ENCODE results near the gene HOXD3. TPM values are rescaled to one million over a fixed set of nuclear protein-coding genes. Genes with fewer than 3 reads are reported as not detected.

The HOXD3 gene
- total and polyA plus RNA-seq, 2 experiments from 2014 or later: not detected

GRCh38 chr2:176162911-176163671 lies 6.0 kb downstream of the HOXD3 start:
- Histone ChIP-seq H3K27ac (ENCODE audit: low read depth) (no peak overlapping the region), H3K4me1 (ENCODE audit: insufficient read depth) (peaks cover 45% of the 10 kb centered on the region), H3K27me3 (ENCODE audit: insufficient read depth) (peaks cover 100% of the 10 kb centered on the region), H2AFZ (no peak overlapping the region), H3K4me2 (peak overlapping the region; percentile 73; the same call in 1 of the 2 replicates), H4K20me1 (replicated peaks; ENCODE audit: insufficient read depth) (peaks cover 57% of the 10 kb centered on the region), H3F3A (replicated peaks; ENCODE audit: low read depth) (peaks cover 22% of the 10 kb centered on the region), H3K9me2 (ENCODE audit: insufficient read depth) (no peaks in the 10 kb centered on the region), H3K79me2 (replicated peaks; ENCODE audit: insufficient read depth) (no peaks in the 10 kb centered on the region), H3K36me3 (ENCODE audit: insufficient read depth) (no peaks in the 10 kb centered on the region), H3K4me3 (0 out of 2 replicates have a peak overlapping the region, but pooled peaks have one; percentile 17)
- no peak for ATAC-seq
- DNase-seq (ENCODE audit: low spot score): peak; percentile 46
- H3K36me3 Mint-ChIP-seq (ENCODE audit: low read depth): no peaks in the 10 kb centered on the region
- peaks cover 7% of the 10 kb centered on the region; the same call in 1 of the 3 replicates for H3K9me3 Mint-ChIP-seq
- H3K27ac Mint-ChIP-seq: no peak overlapping the region
- peaks cover 40% of the 10 kb centered on the region for H3K4me1 Mint-ChIP-seq
- peaks cover 100% of the 10 kb centered on the region for H3K27me3 Mint-ChIP-seq (ENCODE audit: insufficient read depth, low read depth, poor library complexity)
- H3K4me3 Mint-ChIP-seq: no peak overlapping the region
- TF ChIP-seq EZH2 (IDR thresholded peaks at IDR 0.05; ENCODE audit: low read depth, unreplicated experiment) (peak; percentile 99), POLR2AphosphoS5 (IDR thresholded peaks at IDR 0.05; ENCODE audit: low read depth) (no peak), CREB1 (CRISPR knock-in tag; IDR thresholded peaks at IDR 0.05; ENCODE audit: low read depth) (no peak), EZH2phosphoT487 (IDR thresholded peaks at IDR 0.05; ENCODE audit: unreplicated experiment) (peak; percentile 79)
- TF ChIP-seq, protein P1, sequence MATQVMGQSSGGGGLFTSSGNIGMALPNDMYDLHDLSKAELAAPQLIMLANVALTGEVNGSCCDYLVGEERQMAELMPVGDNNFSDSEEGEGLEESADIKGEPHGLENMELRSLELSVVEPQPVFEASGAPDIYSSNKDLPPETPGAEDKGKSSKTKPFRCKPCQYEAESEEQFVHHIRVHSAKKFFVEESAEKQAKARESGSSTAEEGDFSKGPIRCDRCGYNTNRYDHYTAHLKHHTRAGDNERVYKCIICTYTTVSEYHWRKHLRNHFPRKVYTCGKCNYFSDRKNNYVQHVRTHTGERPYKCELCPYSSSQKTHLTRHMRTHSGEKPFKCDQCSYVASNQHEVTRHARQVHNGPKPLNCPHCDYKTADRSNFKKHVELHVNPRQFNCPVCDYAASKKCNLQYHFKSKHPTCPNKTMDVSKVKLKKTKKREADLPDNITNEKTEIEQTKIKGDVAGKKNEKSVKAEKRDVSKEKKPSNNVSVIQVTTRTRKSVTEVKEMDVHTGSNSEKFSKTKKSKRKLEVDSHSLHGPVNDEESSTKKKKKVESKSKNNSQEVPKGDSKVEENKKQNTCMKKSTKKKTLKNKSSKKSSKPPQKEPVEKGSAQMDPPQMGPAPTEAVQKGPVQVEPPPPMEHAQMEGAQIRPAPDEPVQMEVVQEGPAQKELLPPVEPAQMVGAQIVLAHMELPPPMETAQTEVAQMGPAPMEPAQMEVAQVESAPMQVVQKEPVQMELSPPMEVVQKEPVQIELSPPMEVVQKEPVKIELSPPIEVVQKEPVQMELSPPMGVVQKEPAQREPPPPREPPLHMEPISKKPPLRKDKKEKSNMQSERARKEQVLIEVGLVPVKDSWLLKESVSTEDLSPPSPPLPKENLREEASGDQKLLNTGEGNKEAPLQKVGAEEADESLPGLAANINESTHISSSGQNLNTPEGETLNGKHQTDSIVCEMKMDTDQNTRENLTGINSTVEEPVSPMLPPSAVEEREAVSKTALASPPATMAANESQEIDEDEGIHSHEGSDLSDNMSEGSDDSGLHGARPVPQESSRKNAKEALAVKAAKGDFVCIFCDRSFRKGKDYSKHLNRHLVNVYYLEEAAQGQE (IDR thresholded peaks at IDR 0.05; ENCODE audit: unreplicated experiment): no peak
- TF ChIP-seq, protein P2, sequence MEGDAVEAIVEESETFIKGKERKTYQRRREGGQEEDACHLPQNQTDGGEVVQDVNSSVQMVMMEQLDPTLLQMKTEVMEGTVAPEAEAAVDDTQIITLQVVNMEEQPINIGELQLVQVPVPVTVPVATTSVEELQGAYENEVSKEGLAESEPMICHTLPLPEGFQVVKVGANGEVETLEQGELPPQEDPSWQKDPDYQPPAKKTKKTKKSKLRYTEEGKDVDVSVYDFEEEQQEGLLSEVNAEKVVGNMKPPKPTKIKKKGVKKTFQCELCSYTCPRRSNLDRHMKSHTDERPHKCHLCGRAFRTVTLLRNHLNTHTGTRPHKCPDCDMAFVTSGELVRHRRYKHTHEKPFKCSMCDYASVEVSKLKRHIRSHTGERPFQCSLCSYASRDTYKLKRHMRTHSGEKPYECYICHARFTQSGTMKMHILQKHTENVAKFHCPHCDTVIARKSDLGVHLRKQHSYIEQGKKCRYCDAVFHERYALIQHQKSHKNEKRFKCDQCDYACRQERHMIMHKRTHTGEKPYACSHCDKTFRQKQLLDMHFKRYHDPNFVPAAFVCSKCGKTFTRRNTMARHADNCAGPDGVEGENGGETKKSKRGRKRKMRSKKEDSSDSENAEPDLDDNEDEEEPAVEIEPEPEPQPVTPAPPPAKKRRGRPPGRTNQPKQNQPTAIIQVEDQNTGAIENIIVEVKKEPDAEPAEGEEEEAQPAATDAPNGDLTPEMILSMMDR (conservative IDR thresholded peaks at IDR 0.05; ENCODE audit: low read depth in 2 of 2): no peak

GRCh38 chr2:176163672-176164056 lies 6.6 kb downstream of the HOXD3 start:
- Histone ChIP-seq H3K4me1 (ENCODE audit: insufficient read depth) (peaks cover 45% of the 10 kb centered on the region), H2AFZ (no peak overlapping the region), H3K27ac (ENCODE audit: low read depth) (no peak overlapping the region), H3K4me2 (peak overlapping the region; percentile 73; the same call in 1 of the 2 replicates), H3K27me3 (ENCODE audit: insufficient read depth) (peaks cover 100% of the 10 kb centered on the region), H3K4me3 (0 out of 2 replicates have a peak overlapping the region, but pooled peaks have one; percentile 17), H3F3A (replicated peaks; ENCODE audit: low read depth) (peaks cover 19% of the 10 kb centered on the region), H4K20me1 (replicated peaks; ENCODE audit: insufficient read depth) (peaks cover 57% of the 10 kb centered on the region), H3K79me2 (replicated peaks; ENCODE audit: insufficient read depth) (no peaks in the 10 kb centered on the region), H3K36me3 (ENCODE audit: insufficient read depth) (no peaks in the 10 kb centered on the region), H3K9me2 (ENCODE audit: insufficient read depth) (no peaks in the 10 kb centered on the region)
- no peak overlapping the region for H3K27ac Mint-ChIP-seq
- H3K27me3 Mint-ChIP-seq (ENCODE audit: insufficient read depth, low read depth, poor library complexity): peaks cover 100% of the 10 kb centered on the region
- no peaks in the 10 kb centered on the region for H3K36me3 Mint-ChIP-seq (ENCODE audit: low read depth)
- H3K4me1 Mint-ChIP-seq: peaks cover 36% of the 10 kb centered on the region
- H3K9me3 Mint-ChIP-seq: peaks cover 7% of the 10 kb centered on the region; the same call in 1 of the 3 replicates
- no peak for ATAC-seq
- H3K4me3 Mint-ChIP-seq: no peak overlapping the region; the same call in 2 of the 3 replicates
- peak; percentile 47 for DNase-seq (ENCODE audit: low spot score)
- no peak for TF ChIP-seq ZNF462 (CRISPR knock-in tag; IDR thresholded peaks at IDR 0.05)
